Measurements from ENCODE around the gene LEMD3.
"Not testable (repeated sequence)": the region's sequence is repeated elsewhere in the genome, so short reads cannot be mapped to it uniquely, and the experiment has no call there.

Gene LEMD3

DNA sequence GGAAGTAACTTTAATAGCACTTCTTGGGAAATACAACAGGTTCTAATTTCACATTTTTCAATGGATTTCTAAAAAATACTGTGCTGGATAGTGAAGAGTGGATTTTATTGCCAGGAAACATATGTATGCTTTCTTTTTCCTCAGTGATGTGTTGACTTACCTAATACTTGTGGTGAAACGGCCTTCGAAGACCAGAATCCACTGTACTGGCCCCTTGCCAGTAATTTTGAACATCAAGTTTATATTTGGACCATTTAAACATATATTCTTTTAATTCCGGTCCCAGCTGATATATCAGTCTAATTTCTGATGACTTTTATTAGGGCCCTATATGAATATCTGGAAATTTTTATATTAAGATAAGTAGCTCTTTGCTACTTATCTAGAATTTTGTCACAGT, 110.9 kb downstream of the LEMD3 start:
- DNase-seq, result no peak

DNA sequence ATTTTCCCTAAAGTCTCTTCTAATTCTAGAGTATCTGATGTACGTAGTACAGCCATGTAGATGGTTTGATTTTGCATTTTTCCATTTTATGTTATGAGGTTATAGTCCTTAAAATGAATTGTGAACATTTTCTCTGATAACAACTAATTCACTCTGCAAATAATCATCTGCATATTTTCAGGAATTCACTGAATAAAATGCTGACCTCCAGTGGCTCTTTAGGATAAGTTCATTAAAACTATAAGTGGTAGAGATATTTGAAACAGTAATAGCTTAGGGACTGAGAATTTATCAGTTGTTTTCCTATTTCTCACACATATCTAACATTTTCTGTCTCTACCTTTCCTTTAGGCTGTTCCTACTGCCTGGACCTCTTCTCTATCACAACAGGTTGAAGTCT, 113.5 kb downstream of the LEMD3 start:
- no peak for DNase-seq

DNA sequence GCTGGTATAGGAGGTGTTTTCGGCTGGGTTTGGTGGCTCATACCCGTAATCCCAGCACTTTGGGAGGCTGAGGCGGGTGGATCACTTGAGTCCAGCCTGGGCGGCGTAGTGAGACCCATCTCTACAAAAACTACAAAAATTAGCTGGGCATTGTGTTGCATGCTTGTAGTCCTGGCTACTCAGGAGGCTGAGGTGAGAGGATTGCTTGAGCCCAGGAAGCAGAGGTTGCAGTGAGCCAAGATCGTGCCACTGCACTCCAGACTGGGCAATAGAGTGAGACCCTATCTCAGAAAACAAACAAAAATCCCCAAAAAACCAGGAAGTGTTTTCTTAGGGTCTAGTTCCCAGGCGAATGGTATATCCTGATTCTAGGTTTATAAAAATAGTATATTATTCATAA, 116.1 kb downstream of the LEMD3 start:
- DNase-seq, result not testable (repeated sequence)

DNA sequence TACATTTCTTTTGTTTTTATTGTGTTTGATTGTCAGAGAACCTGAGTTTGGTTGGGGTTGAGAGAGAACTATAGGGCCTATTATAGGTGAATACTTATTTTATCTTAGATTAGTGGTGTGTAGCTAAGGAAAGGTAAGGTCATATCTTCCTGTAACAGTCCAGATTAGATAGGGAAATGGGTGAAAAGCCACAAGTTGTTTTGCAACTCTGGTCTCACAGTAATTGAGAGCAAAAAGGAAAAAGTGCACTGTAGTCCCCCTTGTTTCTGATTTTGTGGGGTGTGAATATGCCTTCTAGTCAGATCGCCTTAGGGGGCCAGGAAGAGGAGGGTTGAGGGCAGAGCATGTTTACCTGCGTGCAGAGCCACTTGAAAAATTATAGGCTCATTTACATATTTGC, 118.0 kb downstream of the LEMD3 start:
- no peak for DNase-seq

DNA sequence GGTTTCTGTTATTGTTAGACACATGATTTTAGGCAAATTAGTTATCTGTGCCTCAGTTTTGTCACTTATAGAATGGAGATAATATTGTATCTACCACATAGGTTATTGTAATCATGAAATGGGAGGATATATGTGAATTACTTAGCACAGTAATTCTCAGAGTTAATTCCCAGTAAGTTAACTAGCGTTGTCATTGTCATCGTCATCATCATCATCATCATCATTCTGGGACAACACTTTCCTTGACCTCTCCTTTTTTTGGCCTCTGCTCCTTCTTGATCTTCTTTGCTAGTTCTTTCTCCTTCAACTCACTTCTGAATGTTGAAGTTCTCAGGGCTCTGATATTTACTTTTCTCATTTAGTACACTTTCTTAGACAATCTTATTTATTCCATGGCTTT, 122.9 kb downstream of the LEMD3 start:
- DNase-seq, result no peak

- DNase-seq, result no peak
Measured at GRCh38 chr12:65293735-65294134, 124.4 kb downstream of the LEMD3 start.

GRCh38 chr12:65294641-65295262, 125.4 kb downstream of the LEMD3 start:
- DNase-seq, result no peak

- DNase-seq, result no peak
Measured at GRCh38 chr12:65296508-65297265, 127.3 kb downstream of the LEMD3 start.

Data from CD4-positive, alpha-beta T cell treated with Interleukin-12 subunit alpha and Interleukin-12 subunit beta, for 1 hour (primary cell).